Osteocyte (in vitro differentiated cells): ENCODE results near the gene DPEP3. TPM values are rescaled to one million over a fixed set of nuclear protein-coding genes. Genes with fewer than 3 reads are reported as not detected.

Experiments
- DNase-seq: peaks from one replicate; pipeline ENCODE4 v3.0.0; 2021; ENCODE audit warnings: mixed read lengths; ENCODE audit not compliant: unreplicated experiment; ENCODE audit errors: extremely low spot score
- H3K27ac Mint-ChIP-seq: one replicate; pipeline ENCODE4 v1.8.0; 2021; ENCODE audit warnings: mild to moderate bottlenecking, mixed read lengths; ENCODE audit not compliant: unreplicated experiment
- H3K27me3 Mint-ChIP-seq: one replicate; pipeline ENCODE4 v1.8.0; 2021; ENCODE audit warnings: mixed read lengths; ENCODE audit not compliant: unreplicated experiment
- H3K36me3 Mint-ChIP-seq: one replicate; pipeline ENCODE4 v1.8.0; 2021; ENCODE audit warnings: mixed read lengths; ENCODE audit not compliant: unreplicated experiment
- H3K4me1 Mint-ChIP-seq: one replicate; pipeline ENCODE4 v1.8.0; 2021; ENCODE audit warnings: mixed read lengths; ENCODE audit not compliant: unreplicated experiment
- H3K4me3 Mint-ChIP-seq: one replicate; pipeline ENCODE4 v1.8.0; 2021; ENCODE audit warnings: mild to moderate bottlenecking, moderate library complexity, mixed read lengths; ENCODE audit not compliant: unreplicated experiment
- H3K9me3 Mint-ChIP-seq: one replicate; pipeline ENCODE4 v1.8.0; 2021; ENCODE audit warnings: mixed read lengths; ENCODE audit not compliant: unreplicated experiment
- long read RNA-seq: library from polyadenylated mRNA; unstranded; transcript quantifications from one replicate; pipeline ENCODE4 v2.0.0, GENCODE V29; 2021
- total RNA-seq: library from RNA; stranded (reverse); gene quantifications from 2 replicates; pipeline ENCODE4 v1.2.1, GENCODE V29; 2021
- TF ChIP-seq, protein P1 (sequence below): fragments of 200-600 bp; sonication (generic); IDR thresholded peaks from 2 replicates; pipeline ENCODE4 v1.5.0; 2021; ENCODE audit warnings: antibody characterized with exemption, mild to moderate bottlenecking, moderate library complexity

Gene DPEP3, protein sequence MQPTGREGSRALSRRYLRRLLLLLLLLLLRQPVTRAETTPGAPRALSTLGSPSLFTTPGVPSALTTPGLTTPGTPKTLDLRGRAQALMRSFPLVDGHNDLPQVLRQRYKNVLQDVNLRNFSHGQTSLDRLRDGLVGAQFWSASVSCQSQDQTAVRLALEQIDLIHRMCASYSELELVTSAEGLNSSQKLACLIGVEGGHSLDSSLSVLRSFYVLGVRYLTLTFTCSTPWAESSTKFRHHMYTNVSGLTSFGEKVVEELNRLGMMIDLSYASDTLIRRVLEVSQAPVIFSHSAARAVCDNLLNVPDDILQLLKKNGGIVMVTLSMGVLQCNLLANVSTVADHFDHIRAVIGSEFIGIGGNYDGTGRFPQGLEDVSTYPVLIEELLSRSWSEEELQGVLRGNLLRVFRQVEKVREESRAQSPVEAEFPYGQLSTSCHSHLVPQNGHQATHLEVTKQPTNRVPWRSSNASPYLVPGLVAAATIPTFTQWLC
- total RNA-seq, result not detected in 2 replicates
- long read RNA-seq, result 0 reads

DNA sequence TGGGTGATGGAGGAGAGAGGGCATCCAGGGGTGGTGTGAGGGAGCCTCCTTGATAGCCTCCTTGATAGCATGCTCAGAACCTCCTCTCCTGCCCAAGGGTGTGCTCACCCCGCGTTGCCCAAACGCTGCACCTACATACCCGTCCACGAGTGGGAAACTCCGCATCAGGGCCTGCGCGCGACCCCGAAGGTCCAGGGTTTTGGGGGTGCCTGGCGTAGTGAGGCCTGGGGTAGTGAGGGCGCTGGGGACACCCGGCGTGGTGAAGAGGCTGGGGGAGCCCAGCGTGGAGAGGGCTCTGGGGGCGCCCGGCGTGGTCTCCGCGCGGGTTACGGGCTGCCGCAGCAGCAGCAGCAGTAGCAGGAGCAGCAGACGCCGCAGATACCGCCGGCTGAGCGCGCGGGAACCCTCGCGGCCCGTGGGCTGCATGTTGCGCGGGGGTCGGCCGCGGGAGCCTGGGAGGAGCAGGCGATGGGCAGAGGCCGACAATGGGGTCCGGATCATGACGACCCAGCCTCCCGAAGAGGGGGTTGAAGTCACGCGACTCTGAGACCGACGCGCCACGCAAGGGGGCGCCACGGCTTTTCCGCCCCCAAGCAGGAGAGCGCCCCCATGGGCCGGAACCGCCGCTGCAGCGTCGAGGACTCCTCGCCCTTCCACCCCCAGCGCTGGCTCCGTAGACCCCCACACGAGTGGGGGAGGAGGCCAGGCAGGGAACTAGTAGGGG, at the start of gene DPEP3:
TSS of gene DPEP3 (minus strand) at position 545 of the 724 bp plus-strand sequence. CDS start at position 426, 119 bp downstream.
- peaks cover 19% of the 10 kb centered on the region for H3K27me3 Mint-ChIP-seq
- H3K4me1 Mint-ChIP-seq, result peaks cover 3% of the 10 kb centered on the region
- TF ChIP-seq, protein P1, sequence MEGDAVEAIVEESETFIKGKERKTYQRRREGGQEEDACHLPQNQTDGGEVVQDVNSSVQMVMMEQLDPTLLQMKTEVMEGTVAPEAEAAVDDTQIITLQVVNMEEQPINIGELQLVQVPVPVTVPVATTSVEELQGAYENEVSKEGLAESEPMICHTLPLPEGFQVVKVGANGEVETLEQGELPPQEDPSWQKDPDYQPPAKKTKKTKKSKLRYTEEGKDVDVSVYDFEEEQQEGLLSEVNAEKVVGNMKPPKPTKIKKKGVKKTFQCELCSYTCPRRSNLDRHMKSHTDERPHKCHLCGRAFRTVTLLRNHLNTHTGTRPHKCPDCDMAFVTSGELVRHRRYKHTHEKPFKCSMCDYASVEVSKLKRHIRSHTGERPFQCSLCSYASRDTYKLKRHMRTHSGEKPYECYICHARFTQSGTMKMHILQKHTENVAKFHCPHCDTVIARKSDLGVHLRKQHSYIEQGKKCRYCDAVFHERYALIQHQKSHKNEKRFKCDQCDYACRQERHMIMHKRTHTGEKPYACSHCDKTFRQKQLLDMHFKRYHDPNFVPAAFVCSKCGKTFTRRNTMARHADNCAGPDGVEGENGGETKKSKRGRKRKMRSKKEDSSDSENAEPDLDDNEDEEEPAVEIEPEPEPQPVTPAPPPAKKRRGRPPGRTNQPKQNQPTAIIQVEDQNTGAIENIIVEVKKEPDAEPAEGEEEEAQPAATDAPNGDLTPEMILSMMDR, result no peak
- no peak for DNase-seq
- no peaks in the 10 kb centered on the region for H3K36me3 Mint-ChIP-seq
- no peak within 1 kb of the TSS for H3K4me3 Mint-ChIP-seq
- H3K27ac Mint-ChIP-seq, result no peak within 1 kb of the TSS
- H3K9me3 Mint-ChIP-seq, result no peaks in the 10 kb centered on the region

DNA sequence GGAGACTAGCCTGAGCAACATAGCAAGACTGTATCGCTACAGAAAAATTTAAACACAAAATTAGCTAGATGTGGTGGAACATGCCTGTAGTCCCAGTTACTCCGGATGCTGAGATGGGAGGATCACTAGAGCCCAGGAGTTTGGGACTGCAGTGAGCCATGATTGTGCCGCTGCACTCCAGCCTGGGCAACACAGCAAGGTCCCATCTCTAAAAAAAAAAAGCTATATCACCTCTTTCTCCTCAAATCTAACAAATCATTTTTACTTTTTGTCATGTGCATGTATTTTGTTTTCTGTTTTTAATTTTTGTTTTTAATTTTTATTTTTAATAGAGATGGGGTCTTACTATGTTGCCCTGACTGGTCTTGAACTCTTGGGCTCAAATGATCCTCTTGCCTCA, 48.7 kb upstream of the DPEP3 start:
- DNase-seq, result no peak
- Mint-ChIP-seq H3K4me1 (peaks cover 5% of the 10 kb centered on the region), H3K27ac (no peak overlapping the region), H3K36me3 (peaks cover 8% of the 10 kb centered on the region), H3K4me3 (no peak overlapping the region), H3K27me3 (no peaks in the 10 kb centered on the region), H3K9me3 (no peaks in the 10 kb centered on the region)
- TF ChIP-seq, protein P1, result no peak

DNA sequence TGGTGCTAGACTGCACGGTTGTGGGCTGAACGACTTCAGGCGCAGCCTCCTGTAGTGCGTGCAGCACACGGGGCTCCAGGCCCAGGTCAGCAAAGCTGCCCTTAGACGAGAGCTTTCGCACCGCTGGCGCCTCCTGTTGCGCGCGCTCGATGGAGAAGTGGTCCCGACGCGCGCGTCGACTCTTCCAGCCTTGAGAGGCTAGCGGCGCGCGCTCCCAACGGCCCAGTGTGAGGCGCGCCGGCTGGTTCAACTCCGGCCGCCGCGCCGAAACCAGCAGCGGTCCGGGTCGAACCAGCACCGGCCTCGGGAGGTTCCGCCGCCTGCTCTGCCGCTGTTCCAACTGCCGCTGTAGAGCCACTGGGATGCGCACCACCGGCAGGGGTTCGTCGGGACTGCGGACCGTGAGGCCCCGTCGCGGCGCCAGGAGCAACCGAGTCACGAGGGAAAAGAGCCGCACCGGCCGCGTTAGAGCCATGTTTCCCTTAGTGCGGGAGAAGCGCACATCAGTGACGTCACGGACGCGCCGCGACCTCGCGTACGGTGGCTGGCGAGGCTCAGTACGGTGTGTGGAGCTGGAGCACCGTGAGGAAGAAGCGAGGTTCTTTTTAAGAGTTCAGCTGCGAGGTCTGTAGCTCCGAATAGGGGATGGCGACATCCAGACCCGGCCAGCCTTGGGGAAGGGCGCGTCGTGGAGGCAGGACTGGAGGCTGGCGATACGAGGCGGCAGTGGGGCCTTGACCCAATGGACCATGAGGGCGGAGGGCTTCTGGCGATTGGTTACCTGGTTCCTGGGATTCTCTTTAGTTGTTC, 42.6 kb upstream of the DPEP3 start, which contains the start of the genes DDX28 and DUS2:
TSS of gene DDX28 (minus strand) at position 505 of the 810 bp plus-strand sequence. CDS start at position 475, 30 bp downstream.
TSS of gene DUS2 (plus strand) at position 557 of the 810 bp plus-strand sequence. CDS start 14,740 bp downstream, outside the sequence.
- peak within 1 kb of the TSS; percentile 99 for H3K27ac Mint-ChIP-seq
- no peaks in the 10 kb centered on the region for H3K27me3 Mint-ChIP-seq
- H3K4me3 Mint-ChIP-seq, result peak within 1 kb of the TSS; percentile 98
- no peaks in the 10 kb centered on the region for H3K9me3 Mint-ChIP-seq
- peaks cover 6% of the 10 kb centered on the region for H3K36me3 Mint-ChIP-seq
- peaks cover 17% of the 10 kb centered on the region for H3K4me1 Mint-ChIP-seq
- TF ChIP-seq, protein P1, result no peak
- peak; percentile 97 for DNase-seq

DNA sequence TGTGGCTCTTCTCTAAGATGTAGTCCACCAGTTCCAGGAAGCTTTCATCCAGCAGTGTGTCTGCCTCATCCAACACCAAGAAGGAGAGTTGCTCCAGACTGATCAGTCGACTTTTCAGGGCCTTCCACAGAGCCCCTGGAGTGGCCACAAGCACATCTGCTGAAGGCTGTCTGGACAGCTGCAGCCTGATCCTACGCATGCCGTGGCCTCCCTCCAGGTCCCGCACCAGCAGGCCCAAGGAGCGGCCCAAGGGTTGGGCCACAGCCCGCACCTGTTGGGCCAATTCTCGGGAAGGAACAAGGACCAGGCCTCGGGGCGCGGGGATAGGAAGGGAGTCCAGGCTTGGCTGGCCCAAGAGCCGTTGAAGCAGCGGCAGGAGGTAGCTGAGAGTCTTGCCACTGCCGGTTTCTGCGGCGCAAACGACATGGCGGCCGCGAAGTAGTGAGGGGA, 42.0 kb upstream of the DPEP3 start:
- no peak for DNase-seq
- Mint-ChIP-seq H3K9me3 (no peaks in the 10 kb centered on the region), H3K4me1 (peaks cover 17% of the 10 kb centered on the region), H3K27ac (peak overlapping the region; percentile 99), H3K36me3 (no peaks in the 10 kb centered on the region), H3K4me3 (peak overlapping the region; percentile 98), H3K27me3 (no peaks in the 10 kb centered on the region)
- TF ChIP-seq, protein P1, result no peak
